ENCODE results near the gene TSPAN9.

Gene TSPAN9

DNA sequence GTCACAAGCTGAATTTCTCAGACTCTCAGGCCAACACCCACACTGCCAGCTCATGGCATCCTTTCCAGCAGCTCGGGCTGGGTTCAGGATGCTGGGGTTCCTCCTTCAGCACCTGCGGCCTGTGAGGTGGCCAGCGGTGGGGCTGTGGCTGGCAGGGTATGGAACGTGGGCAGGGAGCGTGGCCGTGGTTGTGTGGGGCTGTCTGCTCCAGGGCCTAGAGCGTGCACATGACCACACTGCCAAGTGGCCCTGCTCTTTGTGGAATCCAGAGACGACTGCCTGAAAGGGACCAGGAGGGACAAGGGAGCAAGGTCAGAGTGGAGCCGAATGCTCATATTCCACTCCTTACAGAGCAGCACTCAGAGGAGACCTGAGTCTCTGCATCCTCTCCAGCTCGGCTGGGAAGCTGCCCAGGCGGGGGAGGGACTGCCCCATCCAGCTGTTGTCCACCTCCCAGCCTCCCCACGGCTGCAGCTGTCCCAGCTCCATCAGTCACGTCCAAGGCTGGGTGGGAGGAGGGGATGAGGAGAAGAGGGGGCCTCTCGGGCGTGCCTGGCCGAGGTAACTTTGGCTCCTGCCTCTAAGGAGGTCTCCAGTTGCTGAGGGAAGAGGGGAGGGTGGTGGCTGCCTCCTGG, 71.3 kb downstream of the TSPAN9 start:
- H3K27me3 ChIP-seq (ENCODE audit: control insufficient read depth, insufficient read depth, low read length) = no peaks in the 10 kb centered on the region
- no peak overlapping the region for H3K4me2 ChIP-seq (ENCODE audit: low read length)
- no peak overlapping the region for H2AFZ ChIP-seq
- H3K9me3 ChIP-seq (ENCODE audit: control insufficient read depth, low read length) = no peaks in the 10 kb centered on the region
- H3K4me3 ChIP-seq (ENCODE audit: low read depth, low read length) = no peak overlapping the region
- peaks cover 8% of the 10 kb centered on the region for H3K4me1 ChIP-seq
- H3K27ac ChIP-seq = no peak overlapping the region
- TF ChIP-seq, protein P1, sequence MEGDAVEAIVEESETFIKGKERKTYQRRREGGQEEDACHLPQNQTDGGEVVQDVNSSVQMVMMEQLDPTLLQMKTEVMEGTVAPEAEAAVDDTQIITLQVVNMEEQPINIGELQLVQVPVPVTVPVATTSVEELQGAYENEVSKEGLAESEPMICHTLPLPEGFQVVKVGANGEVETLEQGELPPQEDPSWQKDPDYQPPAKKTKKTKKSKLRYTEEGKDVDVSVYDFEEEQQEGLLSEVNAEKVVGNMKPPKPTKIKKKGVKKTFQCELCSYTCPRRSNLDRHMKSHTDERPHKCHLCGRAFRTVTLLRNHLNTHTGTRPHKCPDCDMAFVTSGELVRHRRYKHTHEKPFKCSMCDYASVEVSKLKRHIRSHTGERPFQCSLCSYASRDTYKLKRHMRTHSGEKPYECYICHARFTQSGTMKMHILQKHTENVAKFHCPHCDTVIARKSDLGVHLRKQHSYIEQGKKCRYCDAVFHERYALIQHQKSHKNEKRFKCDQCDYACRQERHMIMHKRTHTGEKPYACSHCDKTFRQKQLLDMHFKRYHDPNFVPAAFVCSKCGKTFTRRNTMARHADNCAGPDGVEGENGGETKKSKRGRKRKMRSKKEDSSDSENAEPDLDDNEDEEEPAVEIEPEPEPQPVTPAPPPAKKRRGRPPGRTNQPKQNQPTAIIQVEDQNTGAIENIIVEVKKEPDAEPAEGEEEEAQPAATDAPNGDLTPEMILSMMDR (IDR thresholded peaks at IDR 0.05) = no peak
- no peaks in the 10 kb centered on the region for H3K36me3 ChIP-seq (ENCODE audit: control insufficient read depth, insufficient read depth, low read length)
- H3K9ac ChIP-seq = no peak overlapping the region
- peaks cover 62% of the 10 kb centered on the region for H3K79me2 ChIP-seq

DNA sequence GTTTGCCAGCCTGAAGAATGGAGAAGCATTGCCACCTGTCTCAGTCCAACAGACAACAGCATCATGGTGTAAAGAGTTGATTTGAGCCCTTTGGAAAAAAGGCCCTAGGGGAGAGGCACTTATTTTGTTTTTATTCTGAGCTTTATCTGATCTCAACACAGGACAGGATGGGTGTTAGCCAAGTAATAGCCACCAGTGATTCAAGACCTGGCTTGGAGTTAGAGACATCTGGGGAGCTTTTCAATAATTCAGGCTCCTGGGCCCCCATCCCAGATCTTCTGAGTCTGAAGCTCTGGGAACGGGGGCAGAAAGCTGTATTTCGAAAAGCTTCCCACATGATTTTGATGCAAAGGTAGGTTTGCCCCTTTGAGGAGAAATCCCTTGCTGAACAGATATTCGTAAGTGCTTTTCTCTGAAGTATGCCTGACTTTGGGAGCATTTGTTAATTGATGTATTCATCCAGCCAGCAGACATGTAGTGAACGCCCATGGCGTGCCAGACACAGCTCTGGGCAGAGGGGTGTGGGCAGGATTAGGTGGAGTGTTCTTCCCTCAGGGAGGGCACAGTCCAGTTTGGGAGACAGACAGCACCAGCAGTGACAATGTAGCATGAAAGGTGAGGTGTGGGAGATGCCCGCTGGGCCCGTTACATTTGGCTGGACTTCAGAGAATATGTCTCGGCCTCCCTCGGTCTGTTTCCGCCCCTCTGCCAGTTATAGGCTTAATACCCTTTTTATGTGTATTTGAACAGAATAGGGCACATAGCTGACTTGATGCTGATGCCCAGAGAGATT, 72.5 kb downstream of the TSPAN9 start:
- H3K9ac ChIP-seq = no peak overlapping the region
- no peaks in the 10 kb centered on the region for H3K27me3 ChIP-seq (ENCODE audit: control insufficient read depth, insufficient read depth, low read length)
- TF ChIP-seq, protein P1 (IDR thresholded peaks at IDR 0.05) = no peak
- H3K4me2 ChIP-seq (ENCODE audit: low read length) = no peak overlapping the region
- no peak overlapping the region for H3K27ac ChIP-seq
- no peak overlapping the region for H3K4me3 ChIP-seq (ENCODE audit: low read depth, low read length)
- H2AFZ ChIP-seq = no peak overlapping the region
- H3K79me2 ChIP-seq = peaks cover 55% of the 10 kb centered on the region
- no peaks in the 10 kb centered on the region for H3K9me3 ChIP-seq (ENCODE audit: control insufficient read depth, low read length)
- no peaks in the 10 kb centered on the region for H3K36me3 ChIP-seq (ENCODE audit: control insufficient read depth, insufficient read depth, low read length)
- H3K4me1 ChIP-seq = peaks cover 8% of the 10 kb centered on the region

- no peak overlapping the region for H3K4me2 ChIP-seq (ENCODE audit: low read length)
- H3K27me3 ChIP-seq (ENCODE audit: control insufficient read depth, insufficient read depth, low read length) = no peaks in the 10 kb centered on the region
- H3K79me2 ChIP-seq = peaks cover 52% of the 10 kb centered on the region
- H2AFZ ChIP-seq = no peak overlapping the region
- H3K9me3 ChIP-seq (ENCODE audit: control insufficient read depth, low read length) = no peaks in the 10 kb centered on the region
- TF ChIP-seq, protein P1 (IDR thresholded peaks at IDR 0.05) = no peak
- no peak overlapping the region for H3K9ac ChIP-seq
- H3K4me3 ChIP-seq (ENCODE audit: low read depth, low read length) = no peak overlapping the region
- H3K4me1 ChIP-seq = peaks cover 3% of the 10 kb centered on the region
- no peaks in the 10 kb centered on the region for H3K36me3 ChIP-seq (ENCODE audit: control insufficient read depth, insufficient read depth, low read length)
- no peak overlapping the region for H3K27ac ChIP-seq
These were observed 73.1 kb downstream of the TSPAN9 start for GRCh38 chr12:3150308-3150670.

DNA sequence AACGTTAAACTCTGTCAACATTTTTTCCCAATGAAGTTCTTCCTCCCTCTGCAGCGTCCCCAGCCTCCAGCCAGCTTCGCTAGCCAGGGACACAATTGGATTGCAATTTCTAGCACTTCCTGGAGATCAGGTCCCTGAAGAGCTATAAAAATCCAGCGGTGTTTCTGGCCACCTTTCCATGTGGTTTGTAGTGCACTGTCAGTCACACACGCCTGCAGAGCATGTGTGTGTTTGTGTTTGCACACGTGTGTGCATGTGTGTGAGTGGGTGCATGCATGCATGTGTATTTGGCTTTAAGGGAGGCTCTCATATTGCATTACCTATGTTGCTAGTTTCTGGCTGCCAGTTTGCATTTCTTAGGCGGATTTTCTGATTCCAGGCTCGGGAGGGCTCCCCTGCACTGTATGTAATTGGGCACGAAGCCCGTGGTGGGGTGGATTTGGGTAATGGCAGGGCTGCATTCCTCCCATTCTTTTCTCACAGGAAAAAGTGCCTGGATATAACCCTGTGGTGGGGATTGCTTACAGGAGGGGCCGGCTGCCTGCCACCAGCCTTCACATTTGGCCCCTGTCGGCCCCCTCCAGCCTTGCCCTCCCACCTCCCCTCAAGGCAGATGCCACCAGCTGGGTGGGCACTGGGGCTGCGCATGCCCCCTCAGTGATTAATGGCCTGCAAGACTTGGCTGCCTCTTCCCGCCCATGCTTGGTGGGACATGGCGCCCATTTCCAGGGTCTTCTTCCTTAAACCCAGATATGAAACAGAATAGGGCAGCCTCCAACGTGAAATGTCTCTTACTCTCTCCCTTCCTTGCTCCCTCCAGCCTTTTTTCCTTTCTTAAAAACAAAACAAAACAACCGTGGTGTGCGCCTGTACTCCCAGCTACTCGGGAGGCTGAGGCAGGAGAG, 74.0 kb downstream of the TSPAN9 start:
- H3K27ac ChIP-seq = no peak overlapping the region
- no peak overlapping the region for H3K9ac ChIP-seq
- no peak overlapping the region for H2AFZ ChIP-seq
- no peaks in the 10 kb centered on the region for H3K9me3 ChIP-seq (ENCODE audit: control insufficient read depth, low read length)
- H3K4me1 ChIP-seq = no peaks in the 10 kb centered on the region
- peaks cover 45% of the 10 kb centered on the region for H3K79me2 ChIP-seq
- no peak overlapping the region for H3K4me2 ChIP-seq (ENCODE audit: low read length)
- TF ChIP-seq, protein P1 (IDR thresholded peaks at IDR 0.05) = no peak
- H3K27me3 ChIP-seq (ENCODE audit: control insufficient read depth, insufficient read depth, low read length) = no peaks in the 10 kb centered on the region
- H3K36me3 ChIP-seq (ENCODE audit: control insufficient read depth, insufficient read depth, low read length) = no peaks in the 10 kb centered on the region
- no peak overlapping the region for H3K4me3 ChIP-seq (ENCODE audit: low read depth, low read length)
